Hematopoietic multipotent progenitor cell treated with erythropoietin and hydrocortisone succinate and interleukin-3 and kit ligand, for 6 days (in vitro differentiated cells): ENCODE data around the gene IGSF21.
"Not testable (repeated sequence)": the region's sequence is repeated elsewhere in the genome, so short reads cannot be mapped to it uniquely, and the experiment has no call there.

ENCODE experiments used
- DNase-seq: peaks from one replicate; pipeline ENCODE4 v3.0.0-alpha.2; 2015

IGSF21 gene

GRCh38 chr1:18337757-18338156 is 230.2 kb downstream of the IGSF21 start:
- DNase-seq: no peak

GRCh38 chr1:18339161-18339560 is 231.6 kb downstream of the IGSF21 start:
- DNase-seq: no peak

DNA sequence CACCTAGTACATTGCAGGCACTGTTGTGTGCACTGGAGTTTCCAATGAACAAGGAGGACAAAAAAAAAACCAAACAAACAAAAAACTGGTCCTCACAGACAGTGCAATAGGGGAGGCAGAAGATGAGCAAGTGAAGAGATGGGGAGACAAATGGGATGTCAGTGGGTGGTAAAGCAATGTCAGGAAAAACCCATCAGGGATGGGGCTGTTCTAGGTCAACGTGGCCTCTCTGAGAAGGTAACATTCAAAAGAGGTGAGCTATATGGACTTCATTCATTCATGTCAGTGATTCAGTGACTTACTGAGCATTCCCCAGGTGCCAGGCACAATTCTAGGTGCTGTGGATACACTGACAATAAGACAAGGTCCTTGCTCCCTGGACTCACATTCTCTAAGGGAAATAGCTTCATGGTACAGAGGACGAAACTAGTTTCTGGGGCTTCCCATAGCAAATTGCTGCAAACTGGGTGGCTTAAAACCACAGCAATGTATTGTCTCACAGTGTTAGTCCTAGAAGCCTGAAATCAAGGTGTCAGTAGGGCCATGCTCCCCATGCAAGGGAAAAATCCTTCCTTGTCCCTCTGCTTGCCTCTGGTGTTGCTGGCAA is 232.7 kb downstream of the IGSF21 start:
- DNase-seq: no peak

DNA sequence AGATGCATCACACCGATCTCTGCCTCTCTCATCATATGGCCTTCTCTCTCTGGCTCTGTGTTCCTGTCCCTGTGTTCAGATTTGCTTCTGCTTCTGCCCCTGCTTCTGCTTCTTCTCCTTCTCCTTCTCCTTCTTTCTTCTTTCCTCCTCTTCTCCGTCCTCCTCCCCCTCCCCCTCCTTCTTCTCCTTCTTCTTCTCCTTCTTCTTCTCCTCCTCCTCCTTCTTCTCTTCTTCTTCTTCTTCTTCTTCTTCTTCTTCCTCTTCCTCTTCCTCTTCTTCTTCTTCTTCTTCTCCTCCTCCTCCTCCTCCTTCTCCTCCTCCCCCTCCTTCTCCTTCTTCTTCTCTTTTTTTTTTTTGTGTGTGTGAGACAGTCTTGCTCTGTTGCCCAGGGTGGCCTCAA is 233.2 kb downstream of the IGSF21 start:
- DNase-seq: no peak

DNA sequence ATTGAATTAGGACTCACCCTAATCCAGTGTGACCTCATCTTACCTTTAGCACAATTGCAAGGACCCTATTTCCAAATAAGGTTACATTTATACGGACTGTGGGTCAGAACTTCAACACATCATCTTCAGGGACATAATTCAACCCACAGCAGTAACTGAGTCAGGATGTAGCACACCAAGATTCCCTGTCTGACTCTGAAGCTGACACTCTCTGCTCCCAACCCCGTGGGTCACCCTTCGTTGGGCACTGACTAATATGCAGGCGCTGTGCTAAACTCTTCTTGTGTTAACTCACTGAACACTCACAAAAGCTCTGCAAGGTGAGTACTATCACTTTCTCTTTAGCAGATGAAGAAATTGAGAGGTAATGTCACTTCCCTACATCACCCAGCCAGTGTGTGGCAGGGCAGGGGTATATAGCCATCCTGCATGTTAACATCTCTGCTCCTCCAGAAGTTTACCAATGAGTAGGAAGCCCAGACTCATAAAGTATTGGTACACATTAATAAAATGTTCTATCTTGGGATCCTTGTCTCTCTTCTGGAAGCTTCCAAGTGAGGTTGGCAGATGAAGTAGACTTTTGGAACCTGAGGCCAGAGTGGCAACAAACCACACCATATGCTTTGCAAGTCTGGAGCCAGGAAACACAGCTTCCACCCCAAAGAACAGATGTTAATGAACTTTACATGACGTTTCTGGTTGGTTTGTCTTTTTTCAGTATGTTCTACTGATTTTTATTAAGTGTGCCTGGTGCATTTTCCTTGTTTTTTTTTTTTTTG is 233.9 kb downstream of the IGSF21 start:
- no peak for DNase-seq

DNA sequence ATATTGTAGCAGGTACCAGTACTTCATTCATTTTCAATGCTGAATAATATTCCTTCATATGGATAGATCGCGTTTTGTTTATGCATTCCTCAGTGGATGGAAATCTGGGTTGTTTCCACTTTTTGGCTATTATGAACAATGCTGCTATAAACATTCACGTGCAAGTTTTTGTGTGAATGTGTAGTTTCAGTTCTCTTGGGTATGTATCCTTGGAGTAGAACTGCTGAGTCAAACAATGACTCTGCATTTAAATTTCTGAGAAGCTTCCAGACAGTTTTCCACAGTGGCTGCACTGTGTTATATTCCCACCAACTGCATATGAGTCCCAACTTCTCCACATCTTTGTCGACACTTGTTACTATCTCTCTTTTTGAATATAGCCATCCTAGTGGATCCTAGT is 235.1 kb downstream of the IGSF21 start:
- no peak for DNase-seq

DNA sequence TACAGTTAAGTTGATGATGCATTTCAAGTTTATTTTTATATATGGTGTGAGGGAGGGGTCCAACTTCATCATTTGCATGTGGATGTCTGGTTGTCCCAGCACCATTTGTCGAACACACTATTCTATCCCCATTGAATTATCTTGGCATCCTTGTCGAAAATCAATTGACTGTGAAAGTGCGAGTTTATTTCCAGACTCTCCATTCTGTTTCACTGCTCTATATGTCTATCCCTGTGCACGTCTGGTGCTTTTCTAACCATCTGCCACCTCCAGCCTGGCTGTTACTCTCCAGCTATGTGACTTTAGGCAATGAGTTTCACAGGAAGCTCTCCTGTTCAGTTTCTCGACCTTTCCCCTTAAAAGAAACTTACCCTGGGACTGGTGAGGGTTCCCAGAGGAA is 236.0 kb downstream of the IGSF21 start:
- DNase-seq: no peak

GRCh38 chr1:18344755-18345154 is 237.2 kb downstream of the IGSF21 start:
- DNase-seq: no peak

DNA sequence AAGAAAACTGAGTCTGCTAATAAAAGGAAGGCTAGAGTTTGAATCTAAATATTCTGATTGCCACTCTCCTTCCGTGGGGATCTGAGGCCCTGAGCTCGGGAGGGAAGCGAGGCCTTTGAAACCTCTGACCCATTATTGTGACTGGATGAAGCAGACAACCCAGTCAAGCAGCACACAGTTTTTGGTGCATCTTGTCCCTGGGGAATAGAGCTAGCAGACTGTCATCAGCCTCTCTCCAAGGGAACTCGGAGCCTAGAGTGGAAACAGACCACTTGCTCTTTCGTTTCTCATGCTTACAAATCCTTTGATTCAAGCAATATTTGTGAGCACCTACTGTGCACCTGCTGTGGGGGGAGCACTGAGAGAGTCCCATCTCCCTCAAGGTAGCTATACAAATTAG is 240.0 kb downstream of the IGSF21 start:
- DNase-seq: no peak

- DNase-seq: no peak
Measured at GRCh38 chr1:18348354-18348753, 240.8 kb downstream of the IGSF21 start.

- no peak for DNase-seq
Measured at GRCh38 chr1:18350747-18351146, 243.1 kb downstream of the IGSF21 start.

DNA sequence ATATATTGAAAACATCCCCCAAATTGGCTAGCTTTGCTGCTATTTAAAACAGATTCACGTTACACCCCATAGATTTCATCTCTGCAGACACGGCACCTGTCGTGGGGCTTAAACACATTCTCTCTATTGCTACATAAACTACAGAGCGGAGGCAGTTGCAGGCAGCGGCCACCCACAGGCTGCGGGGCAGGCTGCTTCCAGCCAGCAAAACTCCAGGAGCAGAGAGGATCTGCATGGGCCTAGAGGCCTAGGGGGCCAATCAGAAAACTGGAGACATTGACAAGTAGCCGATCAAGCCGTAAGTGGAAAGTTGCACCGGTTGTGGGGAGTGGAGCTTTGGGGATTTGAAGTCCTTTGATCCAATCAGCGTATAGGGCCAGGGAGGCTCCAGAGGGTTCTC is 244.1 kb downstream of the IGSF21 start:
- DNase-seq: no peak

DNA sequence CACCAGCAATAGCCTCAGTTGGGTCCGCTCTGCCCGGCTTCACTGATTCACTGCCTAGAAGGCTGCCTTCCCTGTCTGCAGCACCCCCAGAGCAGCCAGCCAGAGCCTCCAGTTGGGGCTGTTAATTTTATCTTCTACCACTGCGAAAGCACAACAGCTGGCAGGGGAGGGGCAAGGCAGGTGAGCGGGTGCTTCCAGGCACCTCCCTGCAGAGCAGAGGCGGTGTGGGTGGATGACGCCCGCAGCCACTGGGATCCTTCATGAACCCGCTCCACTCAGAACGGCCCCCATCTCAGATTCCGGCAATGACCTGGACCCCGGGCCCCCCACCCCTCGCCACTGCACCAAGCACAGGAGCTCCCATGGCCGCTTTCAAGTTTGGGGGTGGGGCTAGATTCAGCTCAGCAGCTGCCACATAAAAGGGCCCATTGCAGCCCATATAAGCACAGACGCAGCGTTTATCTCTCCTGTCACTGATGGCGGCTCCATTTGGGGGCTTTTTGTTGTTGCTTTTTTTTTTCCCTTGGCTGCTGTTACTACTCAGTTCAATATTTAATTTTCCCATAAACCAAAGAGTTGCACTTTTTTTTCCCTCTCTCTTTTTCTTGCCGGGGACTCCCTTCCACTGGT is 245.2 kb downstream of the IGSF21 start:
- DNase-seq: no peak

DNA sequence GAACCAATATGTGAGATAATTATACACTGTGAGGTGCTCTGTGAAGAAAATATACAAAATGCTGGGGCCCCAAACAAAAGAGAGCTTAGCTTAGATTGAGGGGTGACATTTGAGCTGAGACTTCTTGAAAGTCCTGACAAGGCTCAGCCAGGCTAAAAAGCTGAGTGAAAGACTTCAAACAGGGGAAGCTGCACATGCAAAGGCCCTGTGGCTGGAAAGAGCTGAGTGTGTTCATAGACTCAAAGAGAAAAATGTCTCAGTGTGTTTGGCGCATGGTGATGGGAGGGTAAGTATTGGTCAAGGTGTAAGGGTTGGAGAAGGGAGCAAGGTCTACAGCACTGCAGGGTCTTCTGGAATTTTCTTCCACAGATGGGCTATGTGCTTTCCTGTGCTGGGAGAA is 245.9 kb downstream of the IGSF21 start:
- no peak for DNase-seq

DNA sequence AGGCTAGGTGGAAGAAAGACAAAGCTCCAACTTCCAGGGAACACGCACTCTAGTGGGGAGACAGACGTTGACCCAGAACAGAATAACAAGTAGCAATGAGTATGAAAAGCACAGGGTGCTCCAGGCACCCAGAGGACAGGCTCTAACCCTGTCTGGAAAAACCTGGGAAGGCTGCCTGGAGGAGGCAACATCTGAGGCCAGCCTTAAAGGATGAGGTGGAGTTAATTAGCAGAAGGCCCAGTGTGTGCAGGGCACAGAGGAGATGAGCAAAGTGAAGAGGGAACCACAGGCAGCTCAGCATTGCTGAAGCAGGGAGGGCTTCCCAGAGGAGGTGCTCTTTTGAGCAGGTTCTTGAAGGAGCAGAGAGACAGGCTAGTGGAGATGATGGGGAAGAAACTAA is 246.4 kb downstream of the IGSF21 start:
- DNase-seq: no peak

GRCh38 chr1:18354612-18355011 is 247.0 kb downstream of the IGSF21 start:
- no peak for DNase-seq

- DNase-seq: no peak
Measured at GRCh38 chr1:18357622-18358230, 250.1 kb downstream of the IGSF21 start.

DNA sequence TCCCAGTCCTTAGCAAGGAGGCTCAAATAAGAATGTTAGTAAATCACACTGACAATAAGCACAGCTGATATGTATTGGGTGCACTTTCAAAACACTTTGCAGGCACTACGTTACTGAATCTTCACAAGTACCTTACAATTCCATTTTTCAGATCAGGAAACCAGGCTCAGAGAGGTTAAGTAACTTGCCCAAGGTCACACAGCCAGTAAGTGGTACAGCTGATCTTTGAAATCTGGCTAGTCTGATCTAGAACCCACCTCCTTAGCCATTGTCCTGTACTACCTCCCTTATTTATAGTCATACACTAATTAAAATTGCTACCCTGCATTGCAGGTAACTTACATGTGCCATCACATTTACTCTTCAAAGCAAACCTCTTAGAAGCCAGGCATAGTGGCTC is 251.0 kb downstream of the IGSF21 start:
- DNase-seq: no peak

DNA sequence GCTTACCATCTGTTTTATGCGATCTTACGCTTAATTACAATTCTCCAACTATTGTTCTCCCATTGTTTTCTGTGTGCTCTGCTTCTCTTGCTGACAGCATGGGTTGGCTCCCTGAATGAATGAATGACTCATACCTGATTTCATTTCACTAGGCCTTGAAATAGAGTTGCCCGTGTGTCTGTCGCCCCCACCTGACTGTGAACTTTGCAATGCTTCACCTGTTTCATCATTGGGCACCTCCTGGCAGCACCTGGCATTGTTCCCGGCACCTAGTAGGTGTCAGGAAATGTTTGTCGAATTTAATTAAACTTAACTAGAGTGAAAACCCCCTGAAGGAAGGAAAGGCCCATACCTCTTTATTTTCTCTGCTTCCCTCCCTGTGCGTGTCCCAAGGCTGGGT is 252.7 kb downstream of the IGSF21 start:
- no peak for DNase-seq

- DNase-seq: no peak
Measured at GRCh38 chr1:18362150-18362549, 254.6 kb downstream of the IGSF21 start.

GRCh38 chr1:18363436-18363835 is 255.8 kb downstream of the IGSF21 start:
- no peak for DNase-seq

DNA sequence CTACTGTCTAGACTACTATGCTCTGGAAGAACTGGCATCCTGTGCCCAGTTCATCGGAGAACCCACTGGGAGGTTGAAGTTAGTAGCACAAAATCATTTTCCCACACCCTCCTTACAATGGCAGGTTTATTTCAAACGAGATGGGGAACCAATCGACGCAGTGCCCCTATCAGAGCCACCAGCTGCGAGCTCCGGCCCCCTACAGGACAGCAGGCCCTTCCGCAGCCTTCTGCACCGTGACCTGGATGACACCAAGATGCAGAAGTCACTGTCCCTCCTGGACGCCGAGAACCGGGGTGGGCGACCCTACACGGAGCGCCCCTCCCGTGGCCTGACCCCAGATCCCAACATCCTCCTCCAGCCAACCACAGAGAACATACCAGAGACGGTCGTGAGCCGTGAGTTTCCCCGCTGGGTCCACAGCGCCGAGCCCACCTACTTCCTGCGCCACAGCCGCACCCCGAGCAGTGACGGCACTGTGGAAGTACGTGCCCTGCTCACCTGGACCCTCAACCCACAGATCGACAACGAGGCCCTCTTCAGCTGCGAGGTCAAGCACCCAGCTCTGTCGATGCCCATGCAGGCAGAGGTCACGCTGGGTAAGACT is 257.6 kb downstream of the IGSF21 start:
- DNase-seq: no peak

- not testable (repeated sequence) for DNase-seq
Measured at GRCh38 chr1:18372505-18372904, 264.9 kb downstream of the IGSF21 start.

GRCh38 chr1:18373151-18373550 is 265.6 kb downstream of the IGSF21 start:
- DNase-seq: no peak
